HL-60 (cell line): ENCODE data around the gene CETP.

Experiments used
- DNase-seq, 2 experiments: peaks; one replicate each; pipeline ENCODE4 v3.0.0-alpha.2; 2010 to 2020; ENCODE audit warnings: low read depth in 1 of 2, low spot score in 1 of 2
- H3K27ac ChIP-seq: fragments of 250-450 bp; sonication (Bioruptor Pico); replicated peaks from 2 replicates; pipeline ENCODE4 v1.5.1; 2020; ENCODE audit warnings: mild to moderate bottlenecking, moderate library complexity
- H3K27me3 ChIP-seq: fragments of 250-450 bp; sonication (Bioruptor Pico); 2 replicates; pipeline ENCODE4 v1.5.1; 2021; ENCODE audit warnings: mild to moderate bottlenecking, moderate library complexity; ENCODE audit not compliant: insufficient read depth, poor library complexity, severe bottlenecking
- H3K4me3 ChIP-seq: replicated peaks from 2 replicates; pipeline ENCODE4 v1.5.1; 2011; ENCODE audit warnings: mild to moderate bottlenecking, control low read depth, low read length; ENCODE audit not compliant: insufficient read depth
- GABPA ChIP-seq: IDR thresholded peaks from 2 replicates; pipeline ENCODE4 v1.6.1; 2012; ENCODE audit warnings: low read depth
- POLR2AphosphoS5 ChIP-seq: IDR thresholded peaks from 2 replicates; pipeline ENCODE4 v1.6.1; 2012; ENCODE audit warnings: low read depth
- SPI1 ChIP-seq: IDR thresholded peaks from 2 replicates; pipeline ENCODE4 v1.6.1; 2012; ENCODE audit warnings: low read depth, mild to moderate bottlenecking, borderline replicate concordance
- TF ChIP-seq, protein P1 (sequence below): IDR thresholded peaks from 2 replicates; pipeline ENCODE4 v1.6.1; 2012; ENCODE audit warnings: low read depth; ENCODE audit not compliant: insufficient replicate concordance
- TF ChIP-seq, protein P2 (sequence below): IDR thresholded peaks from one replicate; pipeline ENCODE4 v1.5.1; 2011; ENCODE audit warnings: low read length, control low read depth, inconsistent platforms; ENCODE audit not compliant: insufficient read depth

CETP gene

DNA sequence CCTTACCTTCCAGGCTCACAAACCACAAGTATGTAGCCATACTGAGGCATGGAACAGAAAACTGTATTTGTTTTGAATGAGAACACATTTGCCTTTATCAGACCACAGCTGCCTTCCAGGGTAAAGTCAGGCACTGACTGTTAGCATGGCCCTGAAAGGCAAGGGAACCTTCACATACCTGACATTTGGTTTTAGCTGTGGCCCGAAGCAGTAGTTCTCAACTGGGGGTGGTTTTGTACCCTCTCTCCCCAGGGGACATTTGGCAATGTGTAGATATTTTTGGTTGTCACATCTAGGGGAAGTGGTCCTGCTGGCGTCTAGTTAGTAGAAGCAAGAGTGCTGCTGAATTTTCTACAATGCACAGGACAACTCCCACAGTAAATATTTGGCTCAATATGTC lies 20.7 kb upstream of the CETP start:
- Histone ChIP-seq H3K27me3 (no peaks in the 10 kb centered on the region), H3K4me3 (no peak overlapping the region), H3K27ac (no peak overlapping the region)
- TF ChIP-seq SPI1: no peak
- TF ChIP-seq, protein P1, sequence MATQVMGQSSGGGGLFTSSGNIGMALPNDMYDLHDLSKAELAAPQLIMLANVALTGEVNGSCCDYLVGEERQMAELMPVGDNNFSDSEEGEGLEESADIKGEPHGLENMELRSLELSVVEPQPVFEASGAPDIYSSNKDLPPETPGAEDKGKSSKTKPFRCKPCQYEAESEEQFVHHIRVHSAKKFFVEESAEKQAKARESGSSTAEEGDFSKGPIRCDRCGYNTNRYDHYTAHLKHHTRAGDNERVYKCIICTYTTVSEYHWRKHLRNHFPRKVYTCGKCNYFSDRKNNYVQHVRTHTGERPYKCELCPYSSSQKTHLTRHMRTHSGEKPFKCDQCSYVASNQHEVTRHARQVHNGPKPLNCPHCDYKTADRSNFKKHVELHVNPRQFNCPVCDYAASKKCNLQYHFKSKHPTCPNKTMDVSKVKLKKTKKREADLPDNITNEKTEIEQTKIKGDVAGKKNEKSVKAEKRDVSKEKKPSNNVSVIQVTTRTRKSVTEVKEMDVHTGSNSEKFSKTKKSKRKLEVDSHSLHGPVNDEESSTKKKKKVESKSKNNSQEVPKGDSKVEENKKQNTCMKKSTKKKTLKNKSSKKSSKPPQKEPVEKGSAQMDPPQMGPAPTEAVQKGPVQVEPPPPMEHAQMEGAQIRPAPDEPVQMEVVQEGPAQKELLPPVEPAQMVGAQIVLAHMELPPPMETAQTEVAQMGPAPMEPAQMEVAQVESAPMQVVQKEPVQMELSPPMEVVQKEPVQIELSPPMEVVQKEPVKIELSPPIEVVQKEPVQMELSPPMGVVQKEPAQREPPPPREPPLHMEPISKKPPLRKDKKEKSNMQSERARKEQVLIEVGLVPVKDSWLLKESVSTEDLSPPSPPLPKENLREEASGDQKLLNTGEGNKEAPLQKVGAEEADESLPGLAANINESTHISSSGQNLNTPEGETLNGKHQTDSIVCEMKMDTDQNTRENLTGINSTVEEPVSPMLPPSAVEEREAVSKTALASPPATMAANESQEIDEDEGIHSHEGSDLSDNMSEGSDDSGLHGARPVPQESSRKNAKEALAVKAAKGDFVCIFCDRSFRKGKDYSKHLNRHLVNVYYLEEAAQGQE: no peak
- TF ChIP-seq GABPA: no peak
- TF ChIP-seq, protein P2, sequence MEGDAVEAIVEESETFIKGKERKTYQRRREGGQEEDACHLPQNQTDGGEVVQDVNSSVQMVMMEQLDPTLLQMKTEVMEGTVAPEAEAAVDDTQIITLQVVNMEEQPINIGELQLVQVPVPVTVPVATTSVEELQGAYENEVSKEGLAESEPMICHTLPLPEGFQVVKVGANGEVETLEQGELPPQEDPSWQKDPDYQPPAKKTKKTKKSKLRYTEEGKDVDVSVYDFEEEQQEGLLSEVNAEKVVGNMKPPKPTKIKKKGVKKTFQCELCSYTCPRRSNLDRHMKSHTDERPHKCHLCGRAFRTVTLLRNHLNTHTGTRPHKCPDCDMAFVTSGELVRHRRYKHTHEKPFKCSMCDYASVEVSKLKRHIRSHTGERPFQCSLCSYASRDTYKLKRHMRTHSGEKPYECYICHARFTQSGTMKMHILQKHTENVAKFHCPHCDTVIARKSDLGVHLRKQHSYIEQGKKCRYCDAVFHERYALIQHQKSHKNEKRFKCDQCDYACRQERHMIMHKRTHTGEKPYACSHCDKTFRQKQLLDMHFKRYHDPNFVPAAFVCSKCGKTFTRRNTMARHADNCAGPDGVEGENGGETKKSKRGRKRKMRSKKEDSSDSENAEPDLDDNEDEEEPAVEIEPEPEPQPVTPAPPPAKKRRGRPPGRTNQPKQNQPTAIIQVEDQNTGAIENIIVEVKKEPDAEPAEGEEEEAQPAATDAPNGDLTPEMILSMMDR: no peak
- TF ChIP-seq POLR2AphosphoS5: no peak
- no peak for DNase-seq

DNA sequence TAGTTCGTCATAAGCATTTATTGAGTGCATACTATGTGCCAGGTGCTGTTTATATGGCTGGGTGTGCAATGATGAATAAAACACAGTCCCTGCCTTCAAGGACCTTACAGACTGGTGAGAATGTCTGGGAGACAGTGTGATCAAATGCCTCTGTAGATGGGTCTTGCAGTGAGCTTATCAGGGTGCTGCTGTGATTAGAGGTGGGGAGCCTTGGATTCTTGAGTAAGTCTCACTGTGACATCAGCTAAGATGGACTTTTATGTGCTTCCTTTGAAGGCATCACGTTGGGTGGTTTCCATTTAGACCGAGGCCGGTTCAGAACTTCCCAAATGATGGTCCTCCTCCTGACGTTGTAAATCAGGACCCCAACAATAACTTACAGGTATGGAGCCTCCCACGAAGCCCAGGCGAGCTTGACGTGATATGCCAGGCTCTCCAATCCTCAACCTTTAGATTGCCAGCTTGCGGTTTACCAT lies 19.9 kb upstream of the CETP start:
- Histone ChIP-seq H3K4me3 (no peak overlapping the region), H3K27ac (no peak overlapping the region), H3K27me3 (no peaks in the 10 kb centered on the region)
- TF ChIP-seq GABPA (no peak), POLR2AphosphoS5 (no peak; the same call in 1 of the 2 replicates), SPI1 (no peak)
- TF ChIP-seq, protein P2: no peak
- TF ChIP-seq, protein P1: no peak
- DNase-seq: no peak

DNA sequence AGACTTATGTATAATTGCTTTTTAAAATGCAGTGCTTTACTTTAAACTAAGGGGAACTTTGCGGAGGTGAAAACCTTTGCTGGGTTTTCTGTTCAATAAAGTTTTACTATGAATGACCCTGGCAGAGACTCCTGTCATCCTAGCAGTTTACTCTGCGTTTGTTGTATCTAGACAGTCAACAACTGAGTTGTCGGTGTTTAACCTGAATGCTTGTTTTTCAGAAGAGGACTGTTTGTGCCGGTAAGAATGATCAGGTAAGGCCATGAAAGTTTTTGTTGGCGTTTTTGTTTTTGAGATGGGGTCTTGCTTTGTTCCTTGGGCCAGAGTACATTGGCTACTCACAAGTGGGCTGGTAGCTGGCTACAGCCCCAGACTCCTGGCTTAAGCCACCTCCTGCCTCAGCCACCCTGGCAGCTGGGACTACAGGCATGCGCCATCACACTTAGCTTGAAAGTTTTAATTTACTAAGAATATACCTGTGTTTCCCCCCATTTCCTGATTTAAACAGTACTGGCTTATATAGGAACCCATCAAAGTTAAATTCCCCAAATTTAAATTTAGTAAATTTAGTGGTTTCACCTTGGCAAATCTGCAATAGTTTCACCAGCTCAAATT lies 17.9 kb upstream of the CETP start:
- TF ChIP-seq, protein P1: no peak
- TF ChIP-seq POLR2AphosphoS5: no peak
- no peak for TF ChIP-seq SPI1
- TF ChIP-seq, protein P2: no peak
- no peak for TF ChIP-seq GABPA
- H3K27ac ChIP-seq: no peak overlapping the region

More for the DNA sequence above, 17.9 kb upstream of the CETP start:
- H3K4me3 ChIP-seq: no peak overlapping the region
- no peak for DNase-seq
- no peaks in the 10 kb centered on the region for H3K27me3 ChIP-seq
